Dedifferentiated amniotic fluid mesenchymal stem cell (primary cell): ENCODE results near the gene CRLF1.
"Not testable (repeated sequence)": the region's sequence is repeated elsewhere in the genome, so short reads cannot be mapped to it uniquely, and the experiment has no call there.

Experiments
- DNase-seq: peaks from one replicate; pipeline ENCODE4 v3.0.0-alpha.2; 2016; ENCODE audit errors: extremely low spot score

Gene CRLF1

DNA sequence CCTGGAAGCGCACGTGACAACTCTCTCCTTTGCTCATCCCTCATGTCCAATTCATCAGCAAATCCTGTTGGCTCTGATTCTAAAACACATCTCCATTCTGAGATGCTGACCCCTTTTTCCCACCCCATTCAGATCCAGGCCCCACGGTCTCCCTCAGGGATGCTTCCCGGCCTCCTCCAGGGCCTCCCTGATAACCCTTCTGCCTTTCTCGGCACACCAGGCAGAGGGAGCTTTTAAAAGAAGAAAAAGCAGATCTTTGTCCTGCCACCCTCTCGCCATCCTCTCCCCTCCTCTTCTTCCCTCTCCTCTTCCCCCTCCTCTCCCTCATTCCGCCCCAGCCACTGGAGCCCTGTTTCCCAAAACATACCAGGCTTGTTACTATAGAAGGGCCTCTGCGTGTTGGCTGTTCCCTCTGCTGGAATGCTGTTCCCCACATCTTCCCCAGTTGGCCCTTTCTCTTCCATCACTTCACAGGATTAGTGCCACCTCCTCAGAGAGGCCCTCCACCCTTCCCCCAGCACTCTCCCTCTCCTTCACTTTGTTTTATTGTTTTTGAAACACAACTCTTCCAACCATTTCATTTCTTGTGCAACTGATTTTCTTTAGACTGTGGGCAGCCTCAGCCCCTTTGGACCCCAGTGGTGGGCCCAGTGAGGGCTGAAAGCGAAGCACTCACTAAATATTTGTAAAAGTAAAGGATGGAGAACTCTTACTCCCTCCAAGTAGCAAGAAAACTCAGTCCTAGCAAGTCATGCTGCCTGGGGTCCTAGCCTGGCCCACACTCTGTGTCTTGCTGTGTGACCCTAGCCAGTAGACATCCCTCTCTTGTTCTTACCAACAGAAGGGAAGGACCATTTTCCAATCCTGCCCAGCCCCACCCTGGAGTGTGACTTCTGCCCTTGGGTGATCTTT is 2.5 kb upstream of the CRLF1 start:
- DNase-seq, result no peak

DNA sequence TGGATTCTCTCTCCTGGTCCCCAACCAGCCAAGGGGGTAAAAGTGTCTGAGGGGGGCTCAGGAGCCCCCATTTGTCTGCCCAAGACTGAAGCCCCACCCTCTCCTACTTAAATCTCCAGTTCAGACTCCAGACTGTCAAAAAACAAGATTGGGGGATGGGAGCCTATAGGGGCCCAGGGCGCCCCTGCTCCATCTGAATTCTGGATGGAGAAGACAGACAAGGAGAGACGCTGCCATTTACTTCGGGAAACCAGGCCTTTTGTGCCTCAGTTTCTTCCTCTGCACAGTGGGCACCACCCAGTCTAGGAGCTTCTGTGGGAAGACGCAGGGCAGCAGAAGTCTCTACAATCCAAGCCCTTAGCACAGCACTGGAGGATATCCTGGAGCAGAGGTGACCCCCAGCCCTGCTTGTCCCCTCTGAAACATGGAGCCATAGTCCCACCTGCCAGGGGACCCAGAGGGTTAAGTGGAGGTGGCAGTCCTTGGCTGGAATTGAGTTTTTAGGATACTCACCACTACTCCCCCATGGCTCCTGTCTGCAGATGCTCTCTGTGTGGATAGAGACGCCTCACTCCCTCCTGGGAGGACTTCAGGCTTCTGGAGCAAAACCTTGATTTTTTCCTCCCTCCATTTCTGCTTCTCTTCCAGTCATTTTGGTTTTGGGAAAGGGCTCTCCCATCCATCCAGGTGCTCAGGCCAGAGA is 1.7 kb upstream of the CRLF1 start:
- no peak for DNase-seq

DNA sequence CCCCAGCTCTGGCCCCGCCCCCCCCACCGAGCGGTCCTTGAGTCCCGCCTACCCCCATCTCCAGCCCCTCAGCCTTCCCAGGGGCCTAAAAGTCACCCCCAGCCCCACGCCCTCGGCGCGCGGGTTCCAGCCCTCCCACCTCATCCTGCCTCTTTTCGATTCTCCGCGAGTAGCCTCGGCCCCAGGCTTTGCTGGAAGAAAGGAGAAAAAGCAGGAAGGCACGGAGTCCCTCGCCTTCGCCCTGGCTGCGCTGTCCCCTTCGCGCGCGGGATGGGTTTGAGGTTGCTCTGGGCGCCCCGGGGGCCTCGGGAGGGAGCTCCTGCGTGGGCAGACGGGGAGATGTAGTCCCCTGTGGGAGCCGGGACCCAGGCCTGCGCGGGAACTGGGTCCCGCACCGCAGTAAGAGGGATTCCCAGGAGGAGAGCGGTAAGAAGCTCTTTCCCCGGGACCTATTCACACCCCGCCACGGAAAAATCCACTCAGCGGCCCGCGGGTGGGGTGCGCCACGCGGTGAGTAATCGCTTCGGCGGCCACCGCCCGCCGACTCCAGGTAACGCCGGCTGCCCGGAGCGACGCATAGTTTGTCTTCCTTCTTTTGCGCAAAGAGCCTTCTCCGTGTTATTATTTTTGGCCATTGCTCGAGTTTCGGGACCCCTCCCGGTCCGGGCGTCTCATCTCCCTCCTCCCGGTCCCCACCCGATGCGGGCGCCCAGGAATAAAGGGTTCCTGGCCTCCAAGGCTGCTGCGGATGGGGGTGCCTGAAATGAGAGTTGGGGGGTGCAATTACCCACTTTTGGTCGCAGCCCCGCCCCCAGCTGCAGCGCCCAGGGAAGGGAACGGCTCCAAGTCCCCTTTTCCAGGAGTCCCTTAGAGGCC is 865 bp upstream of the CRLF1 start:
- no peak for DNase-seq

DNA sequence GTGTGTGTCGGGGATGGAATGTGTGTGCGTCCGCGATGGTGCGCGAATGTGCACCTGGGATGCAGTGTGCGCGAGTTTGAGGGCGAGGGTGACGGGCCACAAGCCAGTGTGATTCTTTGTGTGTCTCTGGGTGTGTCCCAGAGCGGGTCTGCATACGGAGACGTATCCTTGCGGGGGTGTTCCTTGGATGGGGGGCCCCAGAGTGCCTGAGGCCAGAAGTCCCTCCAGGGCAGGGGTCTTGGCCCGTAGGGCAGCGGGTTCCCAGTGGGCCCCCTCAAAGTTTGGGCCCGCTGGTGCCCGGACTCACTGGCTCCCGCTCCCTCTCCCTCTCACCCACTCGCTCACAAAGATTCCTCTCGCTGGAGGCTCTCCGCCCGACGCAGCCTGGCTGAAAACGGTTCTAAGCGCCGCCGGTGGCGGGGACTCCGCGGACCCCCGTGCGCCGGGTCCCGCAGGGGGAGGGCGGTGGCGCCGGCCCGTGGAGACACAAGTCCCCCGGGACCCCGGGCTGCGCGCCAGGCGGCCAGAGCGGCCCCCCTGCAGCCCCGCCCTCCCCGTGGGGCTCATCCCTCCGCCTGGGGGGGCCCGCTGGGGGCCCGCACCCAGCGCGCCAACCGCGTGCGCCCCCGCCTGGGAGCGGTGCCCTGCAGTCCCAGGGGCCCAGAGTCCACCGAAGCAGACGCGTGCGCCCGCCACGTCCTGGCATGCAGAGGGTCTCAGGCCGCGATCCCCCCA is 886 bp downstream of the CRLF1 start:
- DNase-seq, result no peak

DNA sequence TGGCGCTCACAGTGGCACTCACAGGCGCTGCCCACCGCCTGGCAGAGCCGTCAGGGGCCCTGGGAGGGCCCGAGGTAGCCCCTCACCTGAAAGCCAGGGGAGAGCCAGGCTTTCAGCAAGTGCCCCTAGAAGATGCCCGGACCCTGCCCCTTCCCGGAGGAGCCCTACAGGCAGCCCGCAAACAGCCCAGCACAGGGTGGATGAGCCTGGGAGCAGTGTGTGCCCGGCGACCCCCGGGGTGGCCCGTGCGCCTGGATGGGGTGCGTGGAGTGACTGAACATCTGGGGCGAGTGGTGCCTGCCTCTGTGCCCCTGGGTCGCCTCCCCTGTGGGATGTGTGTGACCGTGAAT is 1.4 kb downstream of the CRLF1 start:
- no peak for DNase-seq

- no peak for DNase-seq
Measured at GRCh38 chr19:18604820-18605159, 1.8 kb downstream of the CRLF1 start.

GRCh38 chr19:18603958-18604819 is 2.4 kb downstream of the CRLF1 start:
- no peak for DNase-seq

DNA sequence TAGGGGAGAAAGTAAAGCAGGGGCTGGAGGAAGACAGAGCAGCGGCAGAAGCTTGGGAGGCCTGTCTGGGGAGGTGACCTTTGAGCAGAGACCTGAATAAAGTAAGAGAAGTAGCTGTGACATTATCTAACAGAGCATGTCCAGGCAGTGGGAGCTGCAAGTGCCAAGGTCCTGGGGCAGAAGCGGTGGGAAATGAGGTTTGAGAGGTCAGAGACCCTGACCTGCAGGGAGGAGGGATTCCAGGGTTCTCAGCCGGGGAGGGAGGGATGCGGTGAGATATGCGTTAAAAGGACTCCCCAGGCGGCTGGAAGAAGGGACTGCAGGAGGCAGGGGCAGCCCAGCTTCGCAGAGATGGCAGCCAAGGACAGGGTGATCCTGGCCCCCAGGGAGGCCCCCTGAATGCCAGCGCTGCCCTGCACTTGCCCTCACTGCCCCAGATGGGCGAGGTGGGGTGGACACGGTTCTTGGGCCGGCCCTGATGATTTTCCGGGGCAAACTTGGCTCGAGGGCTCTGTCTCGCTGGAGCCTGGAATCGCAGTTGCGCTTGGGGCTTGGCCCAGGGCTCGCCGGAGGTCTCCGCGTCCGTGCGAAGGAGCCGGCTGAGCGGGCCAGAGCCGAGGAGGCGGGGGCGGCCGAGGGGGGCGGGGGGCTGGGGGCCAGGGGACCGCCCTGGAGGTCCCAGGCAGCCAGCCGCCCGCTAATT is 3.2 kb downstream of the CRLF1 start:
- no peak for DNase-seq

- DNase-seq, result no peak
Measured at GRCh38 chr19:18601875-18602274, 4.7 kb downstream of the CRLF1 start.

GRCh38 chr19:18600692-18601397 is 5.8 kb downstream of the CRLF1 start:
- DNase-seq, result not testable (repeated sequence)

- DNase-seq, result no peak
Measured at GRCh38 chr19:18599485-18599884, 7.1 kb downstream of the CRLF1 start.

DNA sequence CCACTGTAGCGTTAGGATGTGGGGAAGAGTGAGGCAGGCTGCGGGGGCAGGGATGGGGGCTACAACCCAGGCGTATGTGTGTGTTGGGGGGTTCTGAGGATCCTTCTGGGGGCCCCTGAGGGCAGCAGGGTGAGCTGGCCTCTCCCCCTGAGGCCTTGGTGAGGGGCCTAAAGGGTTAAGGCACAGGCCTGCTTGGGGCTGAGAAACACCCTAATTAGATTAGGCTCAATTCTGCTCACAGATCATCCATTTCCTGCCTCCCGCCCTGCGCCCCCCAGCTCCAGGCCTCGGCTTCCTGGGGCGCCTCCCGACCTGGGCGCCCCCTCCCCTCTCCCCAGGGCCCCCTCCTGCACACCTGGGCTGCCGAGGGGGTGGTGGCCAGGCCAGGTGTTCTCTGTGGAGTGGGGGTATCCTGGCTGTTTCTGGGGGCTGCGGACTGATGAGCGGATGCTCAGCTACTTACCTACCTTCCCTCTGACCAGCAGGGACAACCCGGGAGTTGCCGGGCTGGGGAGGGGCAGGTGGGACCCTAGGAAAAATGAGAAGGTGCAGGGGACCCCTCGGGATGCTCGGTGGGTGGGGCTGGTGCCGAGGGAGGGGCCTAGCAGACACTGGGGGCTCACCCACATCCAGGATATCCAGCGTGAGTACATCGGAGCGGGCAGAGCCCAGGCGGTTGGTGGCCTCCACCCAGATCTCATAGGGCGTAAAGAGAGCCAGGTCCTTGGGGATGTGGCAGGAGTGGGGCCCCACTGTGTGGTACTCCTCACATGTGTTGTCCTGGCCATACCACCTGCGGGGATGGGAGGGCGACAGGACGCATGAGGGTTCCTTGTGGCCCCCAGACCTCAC is 8.6 kb downstream of the CRLF1 start:
- no peak for DNase-seq

- no peak for DNase-seq
Measured at GRCh38 chr19:18596752-18597157, 9.8 kb downstream of the CRLF1 start.

- no peak for DNase-seq
Measured at GRCh38 chr19:18595475-18595874, 11.1 kb downstream of the CRLF1 start.

DNA sequence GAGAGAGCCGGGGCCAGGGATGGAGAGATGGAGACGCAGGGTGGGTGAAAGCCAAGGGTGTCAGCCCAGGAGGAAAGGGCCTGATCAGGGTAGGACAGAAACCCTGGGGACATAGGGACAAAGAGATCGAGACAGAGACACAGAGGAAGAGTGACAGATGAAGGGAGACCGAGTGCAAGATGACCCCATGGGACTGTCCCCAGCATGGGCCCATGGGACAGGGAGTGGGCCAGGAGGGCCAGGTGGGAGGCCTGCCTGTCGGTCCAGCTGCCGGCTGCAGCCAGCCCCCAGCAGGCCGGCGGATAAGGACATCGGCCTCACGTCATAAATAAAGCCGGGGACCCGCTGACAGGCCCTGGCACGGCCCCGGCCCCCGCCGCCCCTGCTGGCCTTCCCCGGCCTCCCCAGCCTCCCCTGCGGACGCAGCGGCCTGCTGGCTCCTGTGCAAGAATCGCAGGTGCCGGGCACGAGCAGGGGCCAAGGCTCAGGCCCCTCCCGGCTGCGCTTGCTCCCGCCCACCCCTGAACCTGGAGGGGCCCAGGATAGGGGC is 11.7 kb downstream of the CRLF1 start:
- no peak for DNase-seq

DNA sequence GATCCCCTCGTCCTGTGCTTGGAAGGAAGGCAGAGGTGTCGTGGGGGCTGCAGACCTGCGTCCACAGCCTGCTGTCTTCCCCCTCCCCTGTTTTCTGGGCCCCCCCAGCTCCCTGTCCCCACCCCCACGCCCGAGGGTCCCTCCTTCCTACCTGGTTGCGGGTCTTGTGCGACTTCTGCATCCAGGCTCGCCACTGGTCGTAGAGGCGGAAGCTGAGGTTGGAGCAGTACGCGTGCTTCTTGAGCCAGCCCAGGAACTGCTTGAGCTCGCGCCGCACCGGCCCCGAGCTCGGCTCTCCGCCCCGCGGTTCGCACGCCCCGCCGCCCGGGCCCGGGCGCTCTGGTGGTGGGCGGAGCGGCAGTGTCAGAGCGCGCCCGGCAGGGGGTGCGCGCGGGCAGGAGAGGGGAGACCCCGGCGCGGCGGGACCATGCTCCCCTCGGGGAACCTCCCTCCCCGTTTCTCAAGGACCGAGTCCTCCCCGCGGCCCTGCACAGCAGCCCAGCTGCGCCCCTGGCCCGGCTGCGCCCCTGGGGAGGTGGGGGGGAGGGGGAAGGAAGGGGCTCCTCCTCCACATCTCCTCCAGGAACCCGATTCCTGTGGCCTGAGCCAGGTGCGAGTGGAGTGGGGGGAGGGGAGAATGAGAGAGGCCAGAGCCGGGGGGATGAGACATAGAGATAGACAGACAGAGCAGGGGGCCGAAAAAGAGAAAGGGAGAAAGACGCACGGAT is 12.3 kb downstream of the CRLF1 start:
- peak; percentile 47 for DNase-seq

GRCh38 chr19:18593367-18594095 is 13.1 kb downstream of the CRLF1 start:
- no peak for DNase-seq
